ENCODE measurements around the gene PFKP.

Gene PFKP

GRCh38 chr10:3031490-3031889 is 35.9 kb upstream of the PFKP start:
- H3K4me3 ChIP-seq (ENCODE audit: insufficient read depth, low read depth, low read length, poor library complexity, severe bottlenecking), result no peak overlapping the region
- peaks cover 4% of the 10 kb centered on the region for H3K27me3 ChIP-seq (replicated peaks; ENCODE audit: control insufficient read depth, insufficient read depth, low read length, poor library complexity, severe bottlenecking)
- H3K9me3 ChIP-seq (ENCODE audit: control insufficient read depth, low read length), result no peaks in the 10 kb centered on the region
- no peaks in the 10 kb centered on the region for H3K4me1 ChIP-seq (ENCODE audit: control insufficient read depth, insufficient read depth, low read length, poor library complexity, severe bottlenecking)
- no peak overlapping the region for H3K27ac ChIP-seq (ENCODE audit: insufficient read depth, low read length, poor library complexity, severe bottlenecking)
- DNase-seq, result no peak
- no peaks in the 10 kb centered on the region for H3K36me3 ChIP-seq (ENCODE audit: control insufficient read depth, insufficient read depth, low read length)

- no peak for DNase-seq
- H3K9me3 ChIP-seq (ENCODE audit: control insufficient read depth, low read length), result no peaks in the 10 kb centered on the region
- no peak overlapping the region for H3K4me3 ChIP-seq (ENCODE audit: insufficient read depth, low read depth, low read length, poor library complexity, severe bottlenecking)
- peaks cover 4% of the 10 kb centered on the region for H3K27me3 ChIP-seq (replicated peaks; ENCODE audit: control insufficient read depth, insufficient read depth, low read length, poor library complexity, severe bottlenecking)
- no peaks in the 10 kb centered on the region for H3K4me1 ChIP-seq (ENCODE audit: control insufficient read depth, insufficient read depth, low read length, poor library complexity, severe bottlenecking)
- no peak overlapping the region for H3K27ac ChIP-seq (ENCODE audit: insufficient read depth, low read length, poor library complexity, severe bottlenecking)
- H3K36me3 ChIP-seq (ENCODE audit: control insufficient read depth, insufficient read depth, low read length), result no peaks in the 10 kb centered on the region
Measured at GRCh38 chr10:3033925-3034324, 33.4 kb upstream of the PFKP start.

GRCh38 chr10:3034616-3035015 is 32.7 kb upstream of the PFKP start:
- no peak for DNase-seq
- H3K27ac ChIP-seq (ENCODE audit: insufficient read depth, low read length, poor library complexity, severe bottlenecking), result no peak overlapping the region
- H3K4me3 ChIP-seq (ENCODE audit: insufficient read depth, low read depth, low read length, poor library complexity, severe bottlenecking), result no peak overlapping the region
- H3K9me3 ChIP-seq (ENCODE audit: control insufficient read depth, low read length), result no peaks in the 10 kb centered on the region
- no peaks in the 10 kb centered on the region for H3K4me1 ChIP-seq (ENCODE audit: control insufficient read depth, insufficient read depth, low read length, poor library complexity, severe bottlenecking)
- H3K36me3 ChIP-seq (ENCODE audit: control insufficient read depth, insufficient read depth, low read length), result no peaks in the 10 kb centered on the region
- H3K27me3 ChIP-seq (replicated peaks; ENCODE audit: control insufficient read depth, insufficient read depth, low read length, poor library complexity, severe bottlenecking), result peaks cover 4% of the 10 kb centered on the region

GRCh38 chr10:3036155-3037021 is 31.0 kb upstream of the PFKP start:
- H3K4me1 ChIP-seq (ENCODE audit: control insufficient read depth, insufficient read depth, low read length, poor library complexity, severe bottlenecking), result no peaks in the 10 kb centered on the region
- DNase-seq, result no peak
- peaks cover 4% of the 10 kb centered on the region for H3K27me3 ChIP-seq (replicated peaks; ENCODE audit: control insufficient read depth, insufficient read depth, low read length, poor library complexity, severe bottlenecking)
- H3K36me3 ChIP-seq (ENCODE audit: control insufficient read depth, insufficient read depth, low read length), result no peaks in the 10 kb centered on the region
- no peaks in the 10 kb centered on the region for H3K9me3 ChIP-seq (ENCODE audit: control insufficient read depth, low read length)
- no peak overlapping the region for H3K27ac ChIP-seq (ENCODE audit: insufficient read depth, low read length, poor library complexity, severe bottlenecking)
- H3K4me3 ChIP-seq (ENCODE audit: insufficient read depth, low read depth, low read length, poor library complexity, severe bottlenecking), result no peak overlapping the region

- Histone ChIP-seq H3K27me3 (replicated peaks; ENCODE audit: control insufficient read depth, insufficient read depth, low read length, poor library complexity, severe bottlenecking) (peaks cover 4% of the 10 kb centered on the region), H3K27ac (ENCODE audit: insufficient read depth, low read length, poor library complexity, severe bottlenecking) (no peak overlapping the region), H3K4me3 (ENCODE audit: insufficient read depth, low read depth, low read length, poor library complexity, severe bottlenecking) (no peak overlapping the region), H3K36me3 (ENCODE audit: control insufficient read depth, insufficient read depth, low read length) (no peaks in the 10 kb centered on the region), H3K9me3 (ENCODE audit: control insufficient read depth, low read length) (no peaks in the 10 kb centered on the region), H3K4me1 (ENCODE audit: control insufficient read depth, insufficient read depth, low read length, poor library complexity, severe bottlenecking) (no peaks in the 10 kb centered on the region)
- no peak for DNase-seq
Measured at GRCh38 chr10:3037182-3037581, 30.2 kb upstream of the PFKP start.

- no peak for DNase-seq
- H3K4me3 ChIP-seq (ENCODE audit: insufficient read depth, low read depth, low read length, poor library complexity, severe bottlenecking), result no peak overlapping the region
- no peaks in the 10 kb centered on the region for H3K9me3 ChIP-seq (ENCODE audit: control insufficient read depth, low read length)
- H3K27ac ChIP-seq (ENCODE audit: insufficient read depth, low read length, poor library complexity, severe bottlenecking), result no peak overlapping the region
- H3K36me3 ChIP-seq (ENCODE audit: control insufficient read depth, insufficient read depth, low read length), result no peaks in the 10 kb centered on the region
- H3K27me3 ChIP-seq (replicated peaks; ENCODE audit: control insufficient read depth, insufficient read depth, low read length, poor library complexity, severe bottlenecking), result peaks cover under 1% of the 10 kb centered on the region
- H3K4me1 ChIP-seq (ENCODE audit: control insufficient read depth, insufficient read depth, low read length, poor library complexity, severe bottlenecking), result no peaks in the 10 kb centered on the region
Measured at GRCh38 chr10:3040069-3040468, 27.3 kb upstream of the PFKP start.

GRCh38 chr10:3042589-3042988 is 24.8 kb upstream of the PFKP start:
- DNase-seq, result no peak
- H3K27me3 ChIP-seq (replicated peaks; ENCODE audit: control insufficient read depth, insufficient read depth, low read length, poor library complexity, severe bottlenecking), result peaks cover 5% of the 10 kb centered on the region
- no peak overlapping the region for H3K27ac ChIP-seq (ENCODE audit: insufficient read depth, low read length, poor library complexity, severe bottlenecking)
- no peak overlapping the region for H3K4me3 ChIP-seq (ENCODE audit: insufficient read depth, low read depth, low read length, poor library complexity, severe bottlenecking)
- no peaks in the 10 kb centered on the region for H3K4me1 ChIP-seq (ENCODE audit: control insufficient read depth, insufficient read depth, low read length, poor library complexity, severe bottlenecking)
- no peaks in the 10 kb centered on the region for H3K9me3 ChIP-seq (ENCODE audit: control insufficient read depth, low read length)
- H3K36me3 ChIP-seq (ENCODE audit: control insufficient read depth, insufficient read depth, low read length), result no peaks in the 10 kb centered on the region

- peak in 1 of 3 donors; percentile 17 for DNase-seq
- H3K4me3 ChIP-seq (ENCODE audit: insufficient read depth, low read depth, low read length, poor library complexity, severe bottlenecking), result no peak overlapping the region
- no peaks in the 10 kb centered on the region for H3K4me1 ChIP-seq (ENCODE audit: control insufficient read depth, insufficient read depth, low read length, poor library complexity, severe bottlenecking)
- H3K36me3 ChIP-seq (ENCODE audit: control insufficient read depth, insufficient read depth, low read length), result no peaks in the 10 kb centered on the region
- no peaks in the 10 kb centered on the region for H3K9me3 ChIP-seq (ENCODE audit: control insufficient read depth, low read length)
- no peak overlapping the region for H3K27ac ChIP-seq (ENCODE audit: insufficient read depth, low read length, poor library complexity, severe bottlenecking)
- H3K27me3 ChIP-seq (replicated peaks; ENCODE audit: control insufficient read depth, insufficient read depth, low read length, poor library complexity, severe bottlenecking), result peaks cover 7% of the 10 kb centered on the region
Measured at GRCh38 chr10:3043512-3044368, 23.6 kb upstream of the PFKP start.

GRCh38 chr10:3045471-3046209 is 21.7 kb upstream of the PFKP start:
- Histone ChIP-seq H3K27me3 (replicated peaks; ENCODE audit: control insufficient read depth, insufficient read depth, low read length, poor library complexity, severe bottlenecking) (peaks cover 7% of the 10 kb centered on the region), H3K4me3 (ENCODE audit: insufficient read depth, low read depth, low read length, poor library complexity, severe bottlenecking) (no peak overlapping the region), H3K27ac (ENCODE audit: insufficient read depth, low read length, poor library complexity, severe bottlenecking) (no peak overlapping the region), H3K4me1 (ENCODE audit: control insufficient read depth, insufficient read depth, low read length, poor library complexity, severe bottlenecking) (no peaks in the 10 kb centered on the region), H3K9me3 (ENCODE audit: control insufficient read depth, low read length) (no peaks in the 10 kb centered on the region), H3K36me3 (ENCODE audit: control insufficient read depth, insufficient read depth, low read length) (no peaks in the 10 kb centered on the region)
- no peak for DNase-seq
